Measurements from ENCODE around the gene OR1I1. TPM values are rescaled to one million over a fixed set of nuclear protein-coding genes. Genes with fewer than 3 reads are reported as not detected.
A peak's percentile ranks its signal among the peaks of the same experiment; 100 is the strongest.

The OR1I1 gene
- total RNA-seq, 1 donor from 2014 or later, result not detected

- Mint-ChIP-seq H3K36me3 (ENCODE audit: low read depth) (peaks cover 20% of the 10 kb centered on the region), H3K27ac (ENCODE audit: unreplicated experiment) (no peak overlapping the region), H3K4me1 (peaks cover 14% of the 10 kb centered on the region), H3K9me3 (no peaks in the 10 kb centered on the region), H3K4me3 (peak overlapping the region; percentile 64), H3K27me3 (ENCODE audit: low read depth) (peaks cover 2% of the 10 kb centered on the region)
- TF ChIP-seq CTCF (conservative IDR thresholded peaks at IDR 0.05), result no peak
- no peak for DNase-seq (ENCODE audit: low read depth, low spot score)
Measured at GRCh38 chr19:15120135-15121026, 38.4 kb downstream of the OR1I1 start.

- H3K27ac Mint-ChIP-seq (ENCODE audit: unreplicated experiment), result no peak overlapping the region
- peaks cover 20% of the 10 kb centered on the region for H3K36me3 Mint-ChIP-seq (ENCODE audit: low read depth)
- H3K4me3 Mint-ChIP-seq, result peak overlapping the region; percentile 41
- DNase-seq (ENCODE audit: low read depth, low spot score), result no peak
- peaks cover 2% of the 10 kb centered on the region for H3K27me3 Mint-ChIP-seq (ENCODE audit: low read depth)
- H3K9me3 Mint-ChIP-seq, result no peaks in the 10 kb centered on the region
- peaks cover 20% of the 10 kb centered on the region for H3K4me1 Mint-ChIP-seq
- TF ChIP-seq CTCF (conservative IDR thresholded peaks at IDR 0.05), result no peak
Measured at GRCh38 chr19:15122331-15123030, 40.5 kb downstream of the OR1I1 start.

- TF ChIP-seq CTCF (conservative IDR thresholded peaks at IDR 0.05), result no peak
- DNase-seq (ENCODE audit: low read depth, low spot score), result no peak
- Mint-ChIP-seq H3K27me3 (ENCODE audit: low read depth) (peaks cover 2% of the 10 kb centered on the region), H3K9me3 (no peaks in the 10 kb centered on the region), H3K36me3 (ENCODE audit: low read depth) (peaks cover 13% of the 10 kb centered on the region), H3K4me1 (peaks cover 20% of the 10 kb centered on the region), H3K4me3 (peak overlapping the region; percentile 94), H3K27ac (ENCODE audit: unreplicated experiment) (no peak overlapping the region)
Measured at GRCh38 chr19:15123031-15123890, 41.2 kb downstream of the OR1I1 start.

- TF ChIP-seq CTCF (conservative IDR thresholded peaks at IDR 0.05), result no peak
- H3K27ac Mint-ChIP-seq (ENCODE audit: unreplicated experiment), result no peak overlapping the region
Measured at GRCh38 chr19:15123900-15124299, 41.9 kb downstream of the OR1I1 start.

GRCh38 chr19:15124572-15125231, 42.7 kb downstream of the OR1I1 start:
- H3K4me3 Mint-ChIP-seq, result peak overlapping the region; percentile 94
- no peak for DNase-seq (ENCODE audit: low read depth, low spot score)
- H3K27ac Mint-ChIP-seq (ENCODE audit: unreplicated experiment), result peak overlapping the region; percentile 93
- peaks cover 5% of the 10 kb centered on the region for H3K27me3 Mint-ChIP-seq (ENCODE audit: low read depth)
- peaks cover 7% of the 10 kb centered on the region for H3K36me3 Mint-ChIP-seq (ENCODE audit: low read depth)
- TF ChIP-seq CTCF (conservative IDR thresholded peaks at IDR 0.05), result no peak
- no peaks in the 10 kb centered on the region for H3K9me3 Mint-ChIP-seq
- peaks cover 20% of the 10 kb centered on the region for H3K4me1 Mint-ChIP-seq

More at GRCh38 chr19:15123900-15124299, 41.9 kb downstream of the OR1I1 start:
- H3K9me3 Mint-ChIP-seq, result no peaks in the 10 kb centered on the region
- peak overlapping the region; percentile 94 for H3K4me3 Mint-ChIP-seq
- H3K36me3 Mint-ChIP-seq (ENCODE audit: low read depth), result peaks cover 7% of the 10 kb centered on the region
- no peak for DNase-seq (ENCODE audit: low read depth, low spot score)
- peaks cover 2% of the 10 kb centered on the region for H3K27me3 Mint-ChIP-seq (ENCODE audit: low read depth)
- H3K4me1 Mint-ChIP-seq, result peaks cover 20% of the 10 kb centered on the region

Measured in neural crest cell (in vitro differentiated cells).